ENCODE data around the gene EVI5L.

Gene EVI5L

GRCh38 chr19:7908078-7908699 lies 78.2 kb downstream of the EVI5L start:
- Histone ChIP-seq H3K9me3 (replicated peaks; ENCODE audit: low read length) (no peaks in the 10 kb centered on the region), H3K4me2 (ENCODE audit: low read length) (no peak overlapping the region), H3K4me3 (ENCODE audit: low read length) (no peak overlapping the region), H3K27me3 (ENCODE audit: control insufficient read depth, insufficient read depth, low read length) (no peaks in the 10 kb centered on the region), H3K4me1 (ENCODE audit: control insufficient read depth, insufficient read depth, low read length) (peaks cover 8% of the 10 kb centered on the region), H3K36me3 (ENCODE audit: insufficient read depth, low read length) (peaks cover 32% of the 10 kb centered on the region), H3K9ac (ENCODE audit: low read depth, low read length) (no peak overlapping the region)

GRCh38 chr19:7908742-7909461 lies 78.9 kb downstream of the EVI5L start:
- Histone ChIP-seq H3K4me1 (ENCODE audit: control insufficient read depth, insufficient read depth, low read length) (peaks cover 7% of the 10 kb centered on the region), H3K27me3 (ENCODE audit: control insufficient read depth, insufficient read depth, low read length) (no peaks in the 10 kb centered on the region), H3K9me3 (replicated peaks; ENCODE audit: low read length) (no peaks in the 10 kb centered on the region), H3K9ac (ENCODE audit: low read depth, low read length) (no peak overlapping the region), H3K36me3 (ENCODE audit: insufficient read depth, low read length) (peaks cover 32% of the 10 kb centered on the region), H3K4me2 (ENCODE audit: low read length) (no peak overlapping the region), H3K4me3 (ENCODE audit: low read length) (no peak overlapping the region)

GRCh38 chr19:7909471-7910067 lies 79.6 kb downstream of the EVI5L start:
- H3K9ac ChIP-seq (ENCODE audit: low read depth, low read length) = no peak overlapping the region
- H3K36me3 ChIP-seq (ENCODE audit: insufficient read depth, low read length) = peaks cover 32% of the 10 kb centered on the region
- H3K27me3 ChIP-seq (ENCODE audit: control insufficient read depth, insufficient read depth, low read length) = no peaks in the 10 kb centered on the region
- no peak overlapping the region for H3K4me3 ChIP-seq (ENCODE audit: low read length)
- no peaks in the 10 kb centered on the region for H3K9me3 ChIP-seq (replicated peaks; ENCODE audit: low read length)
- no peak overlapping the region for H3K4me2 ChIP-seq (ENCODE audit: low read length)
- peaks cover 7% of the 10 kb centered on the region for H3K4me1 ChIP-seq (ENCODE audit: control insufficient read depth, insufficient read depth, low read length)

- Histone ChIP-seq H3K4me3 (ENCODE audit: low read length) (no peak overlapping the region), H3K4me2 (ENCODE audit: low read length) (no peak overlapping the region), H3K9me3 (replicated peaks; ENCODE audit: low read length) (no peaks in the 10 kb centered on the region), H3K9ac (ENCODE audit: low read depth, low read length) (no peak overlapping the region), H3K36me3 (ENCODE audit: insufficient read depth, low read length) (peaks cover 32% of the 10 kb centered on the region), H3K27me3 (ENCODE audit: control insufficient read depth, insufficient read depth, low read length) (peaks cover 4% of the 10 kb centered on the region), H3K4me1 (ENCODE audit: control insufficient read depth, insufficient read depth, low read length) (peaks cover under 1% of the 10 kb centered on the region)
These were observed 80.5 kb downstream of the EVI5L start for GRCh38 chr19:7910321-7911161.

GRCh38 chr19:7911508-7912143 lies 81.6 kb downstream of the EVI5L start:
- Histone ChIP-seq H3K9ac (ENCODE audit: low read depth, low read length) (no peak overlapping the region), H3K36me3 (ENCODE audit: insufficient read depth, low read length) (peaks cover 32% of the 10 kb centered on the region), H3K4me1 (ENCODE audit: control insufficient read depth, insufficient read depth, low read length) (peaks cover 11% of the 10 kb centered on the region), H3K4me3 (ENCODE audit: low read length) (no peak overlapping the region), H3K27me3 (ENCODE audit: control insufficient read depth, insufficient read depth, low read length) (peaks cover 10% of the 10 kb centered on the region), H3K9me3 (replicated peaks; ENCODE audit: low read length) (no peaks in the 10 kb centered on the region), H3K4me2 (ENCODE audit: low read length) (no peak overlapping the region)

GRCh38 chr19:7912144-7912696 lies 82.2 kb downstream of the EVI5L start:
- Histone ChIP-seq H3K4me1 (ENCODE audit: control insufficient read depth, insufficient read depth, low read length) (peaks cover 17% of the 10 kb centered on the region), H3K9me3 (replicated peaks; ENCODE audit: low read length) (no peaks in the 10 kb centered on the region), H3K27me3 (ENCODE audit: control insufficient read depth, insufficient read depth, low read length) (peaks cover 15% of the 10 kb centered on the region), H3K4me2 (ENCODE audit: low read length) (no peak overlapping the region), H3K36me3 (ENCODE audit: insufficient read depth, low read length) (peaks cover 29% of the 10 kb centered on the region), H3K9ac (ENCODE audit: low read depth, low read length) (no peak overlapping the region), H3K4me3 (ENCODE audit: low read length) (no peak overlapping the region)

- Histone ChIP-seq H3K4me3 (ENCODE audit: low read length) (no peak overlapping the region), H3K36me3 (ENCODE audit: insufficient read depth, low read length) (peaks cover 27% of the 10 kb centered on the region)
These were observed 82.9 kb downstream of the EVI5L start for GRCh38 chr19:7912697-7913564.

GRCh38 chr19:7913652-7914051 lies 83.6 kb downstream of the EVI5L start:
- H3K36me3 ChIP-seq (ENCODE audit: insufficient read depth, low read length) = peaks cover 27% of the 10 kb centered on the region
- H3K4me2 ChIP-seq (ENCODE audit: low read length) = no peak overlapping the region
- peaks cover 25% of the 10 kb centered on the region for H3K4me1 ChIP-seq (ENCODE audit: control insufficient read depth, insufficient read depth, low read length)
- H3K27me3 ChIP-seq (ENCODE audit: control insufficient read depth, insufficient read depth, low read length) = peaks cover 17% of the 10 kb centered on the region
- no peaks in the 10 kb centered on the region for H3K9me3 ChIP-seq (replicated peaks; ENCODE audit: low read length)
- H3K4me3 ChIP-seq (ENCODE audit: low read length) = no peak overlapping the region
- H3K9ac ChIP-seq (ENCODE audit: low read depth, low read length) = no peak overlapping the region

More at GRCh38 chr19:7912697-7913564, 82.9 kb downstream of the EVI5L start:
- no peaks in the 10 kb centered on the region for H3K9me3 ChIP-seq (replicated peaks; ENCODE audit: low read length)
- H3K4me1 ChIP-seq (ENCODE audit: control insufficient read depth, insufficient read depth, low read length) = peaks cover 24% of the 10 kb centered on the region
- no peak overlapping the region for H3K4me2 ChIP-seq (ENCODE audit: low read length)
- H3K27me3 ChIP-seq (ENCODE audit: control insufficient read depth, insufficient read depth, low read length) = peaks cover 17% of the 10 kb centered on the region
- H3K9ac ChIP-seq (ENCODE audit: low read depth, low read length) = no peak overlapping the region

GRCh38 chr19:7914099-7914498 lies 84.1 kb downstream of the EVI5L start:
- Histone ChIP-seq H3K36me3 (ENCODE audit: insufficient read depth, low read length) (peaks cover 25% of the 10 kb centered on the region), H3K9me3 (replicated peaks; ENCODE audit: low read length) (no peaks in the 10 kb centered on the region), H3K27me3 (ENCODE audit: control insufficient read depth, insufficient read depth, low read length) (peaks cover 17% of the 10 kb centered on the region), H3K4me2 (ENCODE audit: low read length) (no peak overlapping the region), H3K4me3 (ENCODE audit: low read length) (no peak overlapping the region), H3K9ac (ENCODE audit: low read depth, low read length) (no peak overlapping the region), H3K4me1 (ENCODE audit: control insufficient read depth, insufficient read depth, low read length) (peaks cover 25% of the 10 kb centered on the region)
